HG02870 (cell line): ENCODE measurements around the gene SFPQ.
"Not testable (repeated sequence)": the region's sequence is repeated elsewhere in the genome, so short reads cannot be mapped to it uniquely, and the experiment has no call there.

ENCODE experiments used
- ATAC-seq: cut with Tn5 transposase; IDR thresholded peaks from one replicate; pipeline ENCODE4 v1.9.1; 2021; ENCODE audit warnings: mild to moderate bottlenecking, moderate library complexity; ENCODE audit not compliant: unreplicated experiment

The SFPQ gene

DNA sequence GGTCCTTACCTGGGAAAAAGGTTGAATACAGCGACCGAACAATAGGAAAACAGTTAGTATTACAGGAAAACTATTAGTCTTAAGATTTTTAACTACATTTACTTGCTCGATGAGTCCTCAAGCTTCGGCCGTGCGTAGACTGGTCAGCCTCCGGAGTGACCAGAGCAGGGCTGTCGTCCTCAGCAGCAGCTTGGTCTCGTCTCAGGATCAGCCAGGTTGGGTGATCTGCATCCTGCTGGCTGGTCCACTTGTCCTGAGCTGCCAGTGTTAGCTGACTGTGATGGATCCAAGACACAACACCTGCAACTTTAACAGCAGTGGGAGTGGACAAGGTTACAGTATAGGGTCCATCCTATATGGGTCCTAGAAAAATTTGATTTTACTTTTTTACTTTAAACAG, 50.2 kb downstream of the SFPQ start:
- not testable (repeated sequence) for ATAC-seq

DNA sequence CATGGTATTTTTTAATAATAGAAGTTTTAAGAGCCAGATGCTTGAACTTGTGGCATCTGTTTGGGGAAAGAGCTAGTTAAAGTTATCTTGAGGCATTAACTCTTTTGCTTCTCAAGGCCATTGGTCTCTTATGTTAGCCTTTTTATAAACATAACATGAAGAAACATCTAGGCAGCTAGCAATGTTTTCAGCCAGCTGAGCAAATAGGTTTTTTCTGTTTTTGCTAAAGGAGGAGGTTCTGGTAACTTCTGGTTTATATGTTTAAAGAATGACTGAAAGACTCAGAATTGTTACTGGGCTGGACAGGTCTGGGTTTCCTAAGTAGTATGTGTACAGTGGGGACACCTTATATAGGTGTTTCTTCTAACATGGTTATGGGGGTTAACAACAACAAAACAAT, 50.7 kb downstream of the SFPQ start:
- not testable (repeated sequence) for ATAC-seq

DNA sequence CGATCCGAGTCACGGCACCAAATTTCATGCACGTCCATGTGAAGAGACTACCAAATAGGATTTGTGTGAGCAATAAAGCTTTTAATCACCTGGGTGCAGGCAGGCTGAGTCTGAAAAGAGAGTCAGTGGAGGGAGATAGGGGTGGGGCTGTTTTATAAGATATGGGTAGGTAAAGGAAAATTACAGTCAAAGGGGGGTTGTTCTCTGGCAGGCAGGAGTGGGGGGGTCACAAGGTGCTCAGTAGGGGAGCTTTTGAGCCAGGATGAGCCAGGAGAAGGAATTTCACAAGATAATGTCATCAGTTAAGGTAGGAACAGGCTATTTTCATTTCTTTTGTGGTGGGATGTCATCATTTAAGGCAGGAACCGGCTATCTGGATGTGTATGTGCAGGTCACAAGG, 55.4 kb downstream of the SFPQ start:
- not testable (repeated sequence) for ATAC-seq

DNA sequence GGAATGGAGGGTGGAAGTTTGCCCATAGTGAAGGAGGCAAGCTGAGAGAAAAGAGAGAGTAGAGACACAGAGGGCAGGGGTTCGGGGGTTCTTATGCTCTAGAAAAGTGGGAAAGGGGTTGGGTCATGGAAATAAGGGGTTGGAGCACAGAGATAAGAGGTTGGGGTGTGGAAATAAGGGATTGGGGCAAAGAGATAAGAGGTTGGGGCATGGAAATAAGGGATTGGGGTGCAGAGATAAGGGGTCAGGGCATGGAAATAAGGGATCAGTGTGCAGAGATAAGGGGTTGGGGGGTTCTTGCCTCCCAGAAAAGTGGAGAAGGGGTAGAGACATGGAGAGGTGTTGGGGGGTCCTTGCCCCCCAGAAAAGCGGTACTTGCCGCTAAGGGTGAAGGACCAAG, 56.2 kb downstream of the SFPQ start:
- ATAC-seq = no peak
